NOMO-1 treated with dmso at 0.1 percent for 144 hours (cell line): Measurements from ENCODE around the gene APOBEC3A.

Experiments used
- DNase-seq: peaks from one replicate; lab custom pipeline; 2025; ENCODE audit not compliant: unreplicated experiment; lab: John Stamatoyannopoulos, UW

Gene APOBEC3A

GRCh38 chr22:38957046-38957770, at the start of gene APOBEC3A:
TSS of gene APOBEC3A (plus strand) at chr22:38957609. CDS start at chr22:38957692, 83 bp downstream.
- DNase-seq: no peak

GRCh38 chr22:38907767-38908166, 49.6 kb upstream of the APOBEC3A start:
- no peak for DNase-seq

- no peak for DNase-seq
Measured at GRCh38 chr22:38911434-38911833, 46.0 kb upstream of the APOBEC3A start.

DNA sequence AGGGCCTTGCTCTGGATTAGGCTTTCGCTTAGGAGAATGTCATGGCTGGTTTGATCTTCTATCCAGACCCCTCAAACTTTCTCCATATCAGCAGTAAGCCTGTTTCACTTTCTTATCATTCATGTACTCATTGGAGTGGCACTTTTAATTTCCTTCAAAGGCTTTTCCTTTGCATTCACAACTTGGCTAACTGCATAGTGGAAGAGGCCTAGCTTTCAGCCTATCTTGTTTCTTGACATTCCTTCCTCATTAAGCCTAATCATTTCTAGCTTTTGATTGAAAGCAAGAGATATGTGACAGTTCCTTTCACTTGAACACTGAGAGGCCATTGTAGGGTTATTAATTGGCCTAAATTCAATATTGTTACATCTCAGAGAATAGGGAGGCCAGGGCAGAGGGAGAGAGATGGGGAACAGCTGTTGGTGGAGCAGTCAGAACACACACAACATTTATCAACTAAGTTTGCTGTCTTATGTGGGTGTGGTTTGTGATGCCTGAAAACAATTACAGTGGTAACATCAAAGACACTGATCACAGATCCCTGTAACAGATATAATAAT, 37.7 kb upstream of the APOBEC3A start:
- no peak for DNase-seq

DNA sequence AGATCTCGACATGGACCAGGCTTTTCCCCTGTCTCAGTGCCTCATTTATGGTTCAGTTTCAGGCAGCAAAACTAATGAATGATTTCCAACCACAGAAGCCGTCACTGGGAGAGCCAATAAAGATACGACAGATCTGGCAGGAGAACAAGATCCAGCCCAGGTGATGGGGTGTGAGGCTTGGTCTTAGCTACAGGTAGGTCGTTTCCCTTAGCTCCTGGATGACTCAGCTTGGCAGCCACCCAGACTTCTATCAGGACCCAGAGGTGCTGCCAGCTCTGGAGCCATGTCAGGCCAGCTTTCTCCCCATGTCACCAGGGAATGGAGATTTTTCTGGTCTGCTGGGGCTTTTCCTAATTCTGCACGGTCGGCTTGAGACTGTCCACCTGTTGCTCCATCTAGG, 36.3 kb upstream of the APOBEC3A start:
- no peak for DNase-seq

DNA sequence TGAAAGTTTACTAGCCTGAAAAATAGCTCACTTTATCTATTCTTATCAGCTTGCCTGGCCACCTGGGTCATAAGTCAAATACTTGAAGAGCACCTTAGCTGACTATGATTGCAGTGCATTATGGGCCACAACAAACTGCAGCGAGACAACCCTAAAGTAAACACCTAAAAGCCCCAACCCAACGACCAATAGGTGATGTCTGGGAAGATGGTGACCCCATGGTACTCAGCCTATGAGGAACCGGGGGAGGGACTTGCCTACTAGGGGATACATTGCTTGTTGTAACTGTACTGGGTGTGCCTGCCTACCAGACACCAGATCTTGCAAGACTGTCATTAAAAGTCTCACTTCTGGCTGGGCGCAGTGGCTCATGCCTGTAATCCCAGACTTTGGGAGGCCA, 35.6 kb upstream of the APOBEC3A start:
- no peak for DNase-seq

DNA sequence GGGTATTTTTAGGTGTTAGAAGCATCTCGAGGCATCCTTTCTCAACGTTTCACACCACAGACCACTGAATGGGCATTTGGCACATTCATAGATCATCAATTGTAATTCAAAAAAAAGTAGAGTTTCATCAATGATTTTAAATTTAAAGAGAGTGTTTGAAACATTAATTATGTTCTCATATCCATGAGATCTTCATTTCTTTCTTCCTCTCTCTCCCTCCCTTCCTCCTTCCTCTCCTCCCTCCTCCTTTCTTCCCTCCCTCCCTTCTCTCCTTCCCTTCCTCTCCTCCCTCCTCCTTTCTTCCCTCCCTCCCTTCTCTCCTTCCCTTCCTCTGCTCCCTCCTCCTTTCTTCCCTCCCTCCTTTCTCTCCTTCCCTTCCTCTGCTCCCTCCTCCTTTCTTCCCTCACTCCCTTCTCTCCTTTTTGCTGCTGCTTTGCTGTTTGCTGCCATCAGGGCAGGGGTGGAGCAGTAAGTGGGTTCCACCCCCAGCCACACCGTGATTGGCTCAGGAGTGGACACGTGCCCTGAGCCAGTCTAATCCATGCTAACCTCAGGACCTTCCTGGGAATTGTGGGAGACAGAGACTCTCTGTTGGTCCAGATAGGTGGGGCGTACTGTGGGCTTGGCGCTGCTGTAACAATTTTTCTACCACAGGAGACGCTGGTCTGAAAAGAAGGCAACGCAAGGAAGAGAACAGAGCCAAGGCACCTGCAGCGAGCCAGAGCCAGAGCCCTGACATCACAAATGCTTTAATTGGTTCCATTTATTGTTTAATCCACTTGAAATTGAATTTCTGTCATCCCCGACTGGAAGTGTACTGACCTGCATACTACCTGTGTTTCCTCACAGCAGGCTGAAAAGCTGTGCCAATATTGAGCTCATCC, 33.7 kb upstream of the APOBEC3A start:
- no peak for DNase-seq

- DNase-seq: no peak
Measured at GRCh38 chr22:38924347-38924952, 33.0 kb upstream of the APOBEC3A start.

- no peak for DNase-seq
Measured at GRCh38 chr22:38925571-38926041, 31.8 kb upstream of the APOBEC3A start.

DNA sequence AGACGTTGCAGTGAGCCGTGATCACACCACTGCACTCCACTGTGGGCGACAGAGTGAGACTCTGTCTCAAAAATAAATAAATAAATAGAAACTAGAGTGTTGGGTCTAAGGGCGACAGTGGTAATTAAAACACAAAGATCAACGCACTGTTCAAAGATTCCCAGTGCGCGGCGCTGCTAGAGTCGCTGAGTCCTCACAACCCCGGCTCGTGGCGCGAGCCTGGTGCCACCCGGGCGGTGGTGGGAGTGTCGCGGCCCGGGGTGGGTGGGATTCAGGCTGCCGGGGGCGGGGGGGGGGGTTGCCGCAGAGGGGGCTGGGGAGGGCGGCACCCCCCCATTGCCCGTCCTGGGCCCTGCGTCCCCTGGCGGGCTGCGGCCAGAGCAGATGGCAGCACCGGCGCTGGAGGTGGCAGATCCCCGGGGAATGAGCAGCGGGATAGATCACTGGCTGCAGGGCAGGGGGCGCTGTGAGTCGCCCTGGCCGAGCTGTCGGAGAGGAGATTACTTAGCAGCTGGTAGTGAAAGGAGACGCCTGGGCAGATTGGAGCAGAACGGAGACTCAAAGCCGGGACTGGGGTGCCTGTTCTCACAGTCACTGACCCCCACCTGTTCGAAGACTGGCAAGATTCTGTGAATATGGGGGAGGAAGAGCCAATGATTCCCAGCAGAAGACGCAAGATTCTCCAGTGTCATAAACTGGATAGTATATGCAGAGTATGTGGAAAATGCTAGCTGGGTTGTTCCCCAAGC, 30.2 kb upstream of the APOBEC3A start:
- peak; percentile 12 for DNase-seq

DNA sequence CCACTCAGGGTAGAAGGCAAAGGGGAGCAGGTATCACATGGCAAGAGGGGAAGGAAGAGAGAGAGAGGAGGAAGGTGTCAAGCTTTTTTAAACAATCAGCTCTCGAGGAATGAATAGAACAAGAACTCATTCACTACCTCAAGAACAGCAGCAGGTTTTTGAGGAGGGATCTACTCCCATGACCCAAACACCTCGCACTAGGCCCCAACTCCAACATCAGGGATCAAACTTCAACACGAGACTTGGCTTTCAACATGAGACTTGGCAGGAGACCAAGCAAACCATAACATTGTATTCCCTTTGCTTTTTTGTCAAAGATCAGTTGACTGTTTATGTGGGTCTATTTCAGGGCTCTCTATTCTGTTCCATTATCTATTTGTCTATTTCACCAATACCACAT, 26.9 kb upstream of the APOBEC3A start:
- DNase-seq: no peak

GRCh38 chr22:38935023-38935422, 22.4 kb upstream of the APOBEC3A start:
- DNase-seq: no peak

DNA sequence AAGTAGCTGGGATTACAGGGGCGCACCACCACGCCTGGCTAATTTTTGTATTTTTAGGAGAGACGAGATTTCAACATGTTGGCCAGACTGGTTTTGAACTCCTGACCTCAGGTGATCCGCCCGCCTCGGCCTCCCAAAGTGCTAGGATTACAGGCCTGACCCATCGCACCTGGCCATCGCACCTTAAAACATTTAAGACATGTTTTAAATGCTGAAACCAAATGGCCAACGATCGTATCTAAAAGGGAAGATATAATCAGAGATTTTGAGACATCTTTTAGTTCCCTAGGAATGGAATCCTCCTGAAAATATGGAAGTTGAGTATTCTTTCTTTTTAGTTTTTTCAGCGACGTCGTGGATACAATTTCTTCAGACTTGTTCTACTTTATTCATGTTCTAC, 21.8 kb upstream of the APOBEC3A start:
- no peak for DNase-seq

- DNase-seq: no peak
Measured at GRCh38 chr22:38936562-38936961, 20.8 kb upstream of the APOBEC3A start.

DNA sequence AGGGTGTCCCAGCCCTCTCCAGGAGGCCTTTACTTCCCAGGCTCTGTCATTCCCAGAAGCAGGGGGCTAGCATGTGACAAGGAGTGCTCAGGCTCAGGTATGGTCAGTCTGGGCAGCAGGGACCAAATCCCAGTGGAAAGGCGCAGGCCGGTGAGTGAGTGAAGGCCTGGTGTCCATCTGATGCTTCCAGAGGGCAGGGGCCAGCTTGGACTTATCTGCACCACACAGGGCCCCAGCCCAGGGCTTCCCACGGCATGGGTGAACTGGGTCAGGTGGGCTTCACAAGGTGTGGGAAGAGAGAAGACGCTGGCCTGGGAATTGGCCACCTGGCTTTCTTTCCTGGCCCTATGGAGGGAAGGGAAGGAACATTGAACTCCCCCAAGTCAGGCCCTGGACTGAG, 20.4 kb upstream of the APOBEC3A start:
- no peak for DNase-seq

GRCh38 chr22:38937541-38937940, 19.9 kb upstream of the APOBEC3A start:
- no peak for DNase-seq

DNA sequence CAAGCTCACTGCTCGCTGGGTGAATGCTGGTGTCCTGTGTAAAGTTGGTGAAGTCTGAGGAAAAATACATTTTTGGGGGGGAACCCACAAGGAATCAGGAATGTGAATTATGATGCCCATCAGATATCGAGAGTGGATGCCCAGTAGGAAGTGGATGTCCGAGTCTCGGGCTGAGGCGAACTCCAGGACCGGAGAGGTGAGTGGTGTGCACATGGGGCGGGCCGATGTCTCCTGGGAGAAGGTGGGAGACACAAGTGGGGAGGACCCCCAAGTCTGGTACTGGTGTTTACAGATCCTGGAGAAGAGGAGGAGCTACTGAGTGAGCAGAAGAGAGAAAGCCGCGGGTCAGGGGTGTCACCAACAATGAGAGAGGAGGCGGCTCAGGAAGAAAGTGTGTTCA, 19.2 kb upstream of the APOBEC3A start:
- no peak for DNase-seq

DNA sequence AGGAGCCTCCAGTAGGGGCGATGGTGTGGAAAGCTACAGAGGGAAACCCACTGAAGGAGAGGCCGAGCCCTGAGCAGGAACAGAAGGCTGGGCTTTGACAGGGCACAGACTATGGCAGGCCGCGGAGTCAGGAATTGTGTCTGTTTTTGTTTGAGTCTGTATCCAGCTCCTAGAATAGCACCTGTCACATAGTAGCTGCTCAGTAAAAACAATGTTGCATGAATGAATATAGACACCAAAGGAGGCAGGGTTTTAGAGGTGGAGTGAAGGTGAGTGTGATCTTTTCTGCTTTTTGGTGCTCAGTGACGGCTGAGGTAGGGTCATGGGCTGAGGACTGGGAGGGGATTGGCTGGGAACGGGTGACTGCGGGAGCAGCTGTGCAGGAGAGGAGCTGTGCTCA, 18.5 kb upstream of the APOBEC3A start:
- DNase-seq: no peak

GRCh38 chr22:38940811-38941384, 16.5 kb upstream of the APOBEC3A start:
- no peak for DNase-seq

- peak; percentile 78 for DNase-seq
Measured at GRCh38 chr22:38941488-38941987, 15.9 kb upstream of the APOBEC3A start.
